Bronchial epithelial cell (primary cell): ENCODE data around the gene KLHL18. TPM values are rescaled to one million over a fixed set of nuclear protein-coding genes. Genes with fewer than 3 reads are reported as not detected.
"Not testable (repeated sequence)": the region's sequence is repeated elsewhere in the genome, so short reads cannot be mapped to it uniquely, and the experiment has no call there.

Experiments used
- DNase-seq: peaks from one replicate; pipeline ENCODE4 v3.0.0-alpha.2; 2010; ENCODE audit warnings: low read depth
- FAIRE-seq: peaks from 2 replicates; lab custom pipeline; 2011; peaks lifted over from hg19 to GRCh38; lab: Jason Lieb, UNC
- H3K27me3 ChIP-seq: 2 replicates; pipeline ENCODE4 v1.5.1; 2011; ENCODE audit warnings: low read length; ENCODE audit not compliant: control insufficient read depth, insufficient read depth
- H3K36me3 ChIP-seq: 2 replicates; pipeline ENCODE4 v1.5.1; 2011; ENCODE audit warnings: low read length; ENCODE audit not compliant: control insufficient read depth, insufficient read depth
- H3K4me3 ChIP-seq: 2 replicates; pipeline ENCODE4 v1.5.1; 2011; ENCODE audit warnings: mild to moderate bottlenecking, low read depth, low read length, control low read depth
- CTCF ChIP-seq: IDR thresholded peaks from 2 replicates; pipeline ENCODE4 v1.5.1; 2011; ENCODE audit warnings: mild to moderate bottlenecking, moderate library complexity, low read length, control low read depth, inconsistent platforms; ENCODE audit not compliant: insufficient read depth, severe bottlenecking
- total RNA-seq: library from RNA; depleted of rRNA; stranded (reverse); fragments of >200 nt; gene quantifications from 2 replicates; pipeline ENCODE4 v1.2.1, GENCODE V29; 2014

The KLHL18 gene
- total RNA-seq, 1 donor from 2014 or later = 25.5 TPM

- no peaks in the 10 kb centered on the region for H3K36me3 ChIP-seq
- no peaks in the 10 kb centered on the region for H3K27me3 ChIP-seq
- FAIRE-seq = no peak
- no peak for DNase-seq
- no peak for TF ChIP-seq CTCF
- H3K4me3 ChIP-seq = no peak overlapping the region
Observed at GRCh38 chr3:47245271-47245670, 37.5 kb upstream of the KLHL18 start.

- no peak for TF ChIP-seq CTCF
- no peaks in the 10 kb centered on the region for H3K27me3 ChIP-seq
- FAIRE-seq (no peak), DNase-seq (no peak)
- H3K4me3 ChIP-seq = no peak overlapping the region
- no peaks in the 10 kb centered on the region for H3K36me3 ChIP-seq
Observed at GRCh38 chr3:47247131-47248064, 35.3 kb upstream of the KLHL18 start.

GRCh38 chr3:47250309-47251060 lies 32.3 kb upstream of the KLHL18 start:
- Histone ChIP-seq H3K27me3 (no peaks in the 10 kb centered on the region), H3K4me3 (no peak overlapping the region), H3K36me3 (no peaks in the 10 kb centered on the region)
- peak; percentile 14 for DNase-seq
- peak; percentile 45 for TF ChIP-seq CTCF
- FAIRE-seq = no peak

GRCh38 chr3:47251085-47251484 lies 31.7 kb upstream of the KLHL18 start:
- H3K27me3 ChIP-seq, H3K4me3 ChIP-seq, H3K36me3 ChIP-seq, DNase-seq, FAIRE-seq: not testable (repeated sequence)

- DNase-seq (no peak), FAIRE-seq (peak; percentile 52)
- Histone ChIP-seq H3K4me3 (no peak overlapping the region), H3K36me3 (no peaks in the 10 kb centered on the region), H3K27me3 (no peaks in the 10 kb centered on the region)
- no peak for TF ChIP-seq CTCF
Observed at GRCh38 chr3:47251689-47252088, 31.1 kb upstream of the KLHL18 start.

- not testable (repeated sequence) for FAIRE-seq, H3K27me3 ChIP-seq, H3K4me3 ChIP-seq, DNase-seq, H3K36me3 ChIP-seq
Observed at GRCh38 chr3:47256331-47256730, 26.4 kb upstream of the KLHL18 start.
